ENCODE results near the gene TAF5L.
"Not testable (repeated sequence)": the region's sequence is repeated elsewhere in the genome, so short reads cannot be mapped to it uniquely, and the experiment has no call there.

The TAF5L gene

GRCh38 chr1:229641306-229641705 lies 15.4 kb upstream of the TAF5L start:
- no peak for DNase-seq

DNA sequence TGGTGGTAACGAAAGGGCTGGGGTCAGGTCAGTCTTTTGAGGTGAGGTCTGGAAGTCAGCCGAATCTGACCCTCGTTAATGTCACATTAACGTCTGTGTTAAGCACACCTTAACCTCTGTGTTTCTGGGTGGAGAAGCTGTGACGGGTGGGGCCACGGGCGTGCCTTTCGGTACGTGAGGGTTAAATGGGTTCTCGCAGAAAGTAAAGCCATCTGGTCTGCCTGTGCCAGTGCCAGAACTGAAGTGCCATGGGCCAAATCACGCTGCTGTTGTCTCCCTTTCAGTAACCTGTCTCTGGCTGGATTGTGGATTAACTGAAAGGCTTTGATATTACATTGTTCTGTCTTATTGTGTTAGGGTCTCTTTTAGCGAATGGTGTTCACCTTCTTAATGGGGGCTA lies 14.5 kb upstream of the TAF5L start:
- DNase-seq, result no peak

DNA sequence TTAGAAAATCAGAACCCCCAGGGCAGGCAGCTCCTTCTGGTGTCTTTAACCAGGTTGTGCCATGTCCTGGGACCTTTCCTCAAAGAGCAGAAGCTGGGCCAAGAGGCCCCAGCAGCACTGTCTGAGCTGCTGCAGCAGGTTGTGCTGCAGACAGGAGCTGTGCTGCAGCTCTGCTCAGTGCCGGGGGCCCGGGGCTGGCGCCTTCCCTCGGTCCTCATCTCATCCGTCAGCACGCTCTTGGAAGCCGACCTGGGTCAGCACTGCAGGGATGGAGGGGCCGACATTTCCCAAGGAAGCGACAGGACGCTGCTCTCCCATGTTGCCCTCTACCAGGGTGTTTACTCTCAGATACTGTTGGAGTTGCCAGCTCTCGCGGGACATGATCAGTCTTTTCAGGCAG lies 11.8 kb upstream of the TAF5L start:
- no peak for DNase-seq

DNA sequence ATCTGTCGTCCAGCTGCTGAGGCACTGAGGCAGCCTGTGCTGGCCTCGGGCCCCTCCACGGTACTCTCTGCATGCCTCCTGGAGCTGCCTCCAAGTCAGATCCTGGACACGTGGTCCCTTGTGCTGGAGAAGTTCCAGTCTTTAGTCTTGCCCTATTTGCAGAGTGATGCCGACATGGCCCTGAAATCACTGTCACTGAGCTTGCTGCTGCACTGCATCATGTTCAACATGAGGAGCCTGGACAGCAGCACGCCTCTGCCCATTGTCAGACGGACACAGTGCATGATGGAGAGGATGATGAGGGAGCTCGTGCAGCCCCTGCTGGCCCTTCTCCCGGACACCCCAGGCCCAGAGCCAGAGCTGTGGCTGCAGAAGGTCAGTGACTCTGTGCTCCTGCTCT lies 10.1 kb upstream of the TAF5L start:
- DNase-seq, result no peak

- no peak for DNase-seq
These were observed 6.0 kb upstream of the TAF5L start for GRCh38 chr1:229631966-229632365.

GRCh38 chr1:229631148-229631547 lies 5.2 kb upstream of the TAF5L start:
- no peak for DNase-seq

- no peak for DNase-seq
These were observed 3.3 kb upstream of the TAF5L start for GRCh38 chr1:229629261-229629660.

- no peak for DNase-seq
These were observed 1.1 kb upstream of the TAF5L start for GRCh38 chr1:229627003-229627402.

DNA sequence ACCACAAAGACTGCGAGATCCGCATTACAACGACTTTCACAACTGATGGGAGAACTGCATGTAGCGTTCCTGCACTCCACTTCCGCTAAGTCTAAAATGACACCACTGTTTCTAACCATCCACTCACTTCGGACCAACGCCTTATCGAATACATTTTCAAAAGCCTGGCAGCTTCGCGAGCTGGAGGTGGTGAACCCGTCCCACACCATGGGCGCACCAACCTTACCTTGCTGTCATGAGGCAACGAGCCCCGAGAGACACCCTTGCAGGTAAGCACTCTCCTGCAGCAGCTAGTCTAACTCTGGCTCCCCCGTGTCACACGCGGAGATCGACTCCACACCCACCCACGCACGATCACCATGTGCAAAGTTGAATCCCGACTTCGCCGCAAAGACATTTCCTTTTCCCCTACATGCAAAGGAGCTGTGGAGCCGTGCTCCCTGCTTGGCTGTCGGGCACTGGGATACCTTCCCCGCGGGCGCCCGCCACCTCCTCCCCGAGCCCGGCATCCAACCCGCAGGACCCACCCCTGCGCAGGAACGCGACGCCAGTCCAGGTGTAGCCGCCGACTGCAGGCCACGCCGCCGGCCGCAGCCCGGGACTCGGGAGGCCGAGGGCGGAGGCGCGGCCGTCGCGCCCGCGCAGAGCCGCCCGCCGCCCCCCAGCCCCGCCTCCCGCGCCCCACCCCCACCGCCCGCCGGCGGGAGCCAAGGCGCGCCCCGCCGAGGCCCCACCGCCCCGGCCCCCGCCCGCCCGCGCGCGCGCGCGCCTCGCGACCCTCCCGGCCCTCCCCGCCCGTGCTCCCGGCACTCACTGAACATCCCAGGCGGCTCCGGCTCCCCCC lies 629 bp downstream of the TAF5L start:
- peak; percentile 55 for DNase-seq

DNA sequence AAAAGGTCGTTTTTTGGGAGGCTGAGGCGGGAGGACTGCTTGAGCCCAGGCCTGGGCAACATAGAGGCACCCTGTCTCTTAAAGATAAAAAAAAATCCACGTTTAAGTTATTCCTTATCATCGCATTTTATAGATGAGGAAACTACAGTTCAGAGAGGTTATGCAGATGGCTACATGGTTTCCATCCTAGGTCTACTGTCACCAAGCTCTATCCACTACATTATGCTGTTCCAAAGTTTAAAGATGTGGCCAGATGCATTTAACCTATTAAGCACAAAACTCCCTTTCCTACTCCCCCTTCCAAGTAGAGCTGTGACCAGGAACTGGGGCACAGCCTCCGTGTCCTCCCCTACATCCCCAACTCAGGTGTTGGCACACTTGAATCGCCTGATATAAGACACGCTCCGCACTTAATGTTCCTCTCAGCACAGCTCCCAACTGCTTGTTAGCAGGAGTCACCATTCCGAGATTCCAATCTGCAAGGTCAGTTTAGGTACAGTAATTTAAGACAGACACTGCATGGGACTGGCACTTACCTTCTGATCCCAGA lies 1.3 kb downstream of the TAF5L start:
- no peak for DNase-seq

DNA sequence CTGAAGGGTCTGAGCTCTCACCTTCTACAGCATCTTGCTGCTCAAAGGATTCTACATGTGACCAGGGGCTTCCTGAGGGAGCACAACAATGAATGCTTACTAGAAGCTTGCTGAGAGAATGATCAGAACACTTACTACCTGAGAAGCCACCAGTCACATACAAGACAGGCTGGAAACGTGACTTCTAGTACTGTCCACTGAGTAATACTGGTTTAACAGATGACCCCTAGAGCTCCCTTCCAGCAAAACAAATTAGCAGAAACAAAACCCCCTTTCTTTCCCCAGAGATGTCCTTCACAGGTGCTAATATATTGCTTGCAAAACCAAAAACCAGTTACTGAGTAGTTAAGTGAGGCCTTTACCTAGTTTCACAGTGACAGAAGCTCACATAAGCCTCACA lies 2.1 kb downstream of the TAF5L start:
- no peak for DNase-seq

DNA sequence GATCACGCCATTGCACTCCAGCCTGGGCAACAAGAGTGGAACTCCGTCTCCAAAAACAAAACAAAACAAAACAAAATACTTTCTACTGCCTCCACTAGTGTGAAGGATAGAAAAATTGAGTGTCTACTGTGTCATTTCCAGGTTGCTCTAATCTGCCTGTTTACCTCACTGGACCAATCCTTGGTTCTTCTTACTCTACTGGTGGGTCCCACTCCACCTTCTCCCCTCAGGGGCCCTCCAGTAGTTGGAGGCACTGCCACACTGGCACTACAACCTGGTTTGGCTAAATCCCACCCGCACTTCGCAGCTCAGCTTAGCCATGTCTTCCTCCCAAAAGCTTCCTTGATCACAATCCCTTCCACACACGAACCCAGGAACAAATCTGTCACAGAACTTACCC lies 2.7 kb downstream of the TAF5L start:
- DNase-seq, result no peak

- DNase-seq, result not testable (repeated sequence)
These were observed 3.2 kb downstream of the TAF5L start for GRCh38 chr1:229622641-229623120.

DNA sequence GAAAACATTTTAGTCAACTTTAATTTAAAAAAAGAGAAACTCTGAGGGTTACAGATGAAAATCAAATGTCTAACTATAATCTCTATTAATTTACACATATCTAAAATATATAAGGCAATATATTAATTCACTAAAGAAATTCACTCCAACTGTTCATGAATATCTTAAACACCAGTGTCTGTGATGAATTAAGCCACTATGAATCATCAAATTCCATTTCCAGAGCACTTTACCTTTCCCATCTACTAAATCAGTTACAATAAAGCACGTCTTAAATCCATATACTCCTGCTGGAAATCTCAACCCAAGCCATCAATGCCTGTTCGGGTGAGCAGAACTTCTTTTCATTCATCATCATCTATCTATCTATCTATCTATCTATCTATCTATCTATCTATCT lies 4.3 kb downstream of the TAF5L start:
- no peak for DNase-seq

- no peak for DNase-seq
These were observed 5.0 kb downstream of the TAF5L start for GRCh38 chr1:229620876-229621275.

DNA sequence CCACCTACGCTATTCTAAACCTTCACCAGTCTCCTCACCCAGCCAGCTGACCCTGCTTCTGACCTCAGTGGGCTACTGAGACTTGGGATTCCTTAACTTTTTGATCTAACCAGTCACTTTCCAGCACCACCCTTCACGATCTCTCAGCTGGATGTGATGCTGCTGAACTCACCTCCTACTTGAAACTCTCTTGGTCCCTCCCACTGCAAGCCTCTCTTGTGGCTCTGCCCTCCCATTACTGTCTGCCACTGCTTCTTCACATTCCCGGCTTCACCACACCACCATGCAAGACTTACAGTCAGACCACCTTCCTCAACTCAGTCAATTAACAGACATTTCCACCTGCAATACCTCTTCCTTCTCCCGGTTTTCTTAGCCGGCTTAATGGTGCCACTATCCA lies 6.3 kb downstream of the TAF5L start:
- DNase-seq, result no peak

- DNase-seq, result no peak
These were observed 6.9 kb downstream of the TAF5L start for GRCh38 chr1:229619002-229619401.

DNA sequence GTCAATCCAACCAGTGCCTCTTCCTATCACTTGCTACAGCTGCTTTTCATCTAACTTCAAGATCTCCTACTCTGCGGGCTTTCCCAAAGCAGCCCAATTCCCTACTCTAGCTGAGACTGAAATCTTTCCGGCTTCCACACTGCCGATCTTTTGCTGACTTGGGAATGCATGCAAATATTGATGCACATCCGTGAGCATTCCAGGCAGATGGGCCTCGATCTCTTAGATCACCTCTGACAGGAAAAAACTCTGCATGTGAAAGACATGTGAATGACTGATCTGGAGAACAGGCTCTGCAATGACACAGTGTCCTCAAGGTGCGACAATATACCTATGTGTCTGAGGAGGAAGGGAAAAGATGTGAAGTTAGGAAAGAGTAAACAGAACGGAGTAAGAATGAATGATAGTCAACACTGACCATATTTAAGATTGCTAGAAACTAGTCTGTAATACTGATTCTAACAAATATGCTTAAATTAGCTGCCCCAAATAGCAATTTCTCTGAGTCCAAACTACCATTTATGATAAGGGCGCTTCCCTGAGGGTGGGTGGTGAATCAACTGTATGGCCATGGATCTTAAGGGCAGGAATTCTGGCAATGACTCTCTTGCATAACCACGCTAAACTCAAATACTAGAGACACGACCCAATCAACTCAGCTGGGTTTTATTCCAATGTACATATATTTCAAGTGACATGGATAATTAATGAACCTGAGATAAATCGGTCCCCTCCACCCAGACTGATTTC lies 8.4 kb downstream of the TAF5L start:
- no peak for DNase-seq

- DNase-seq, result no peak
These were observed 11.2 kb downstream of the TAF5L start for GRCh38 chr1:229614701-229615100.

- no peak for DNase-seq
These were observed 12.0 kb downstream of the TAF5L start for GRCh38 chr1:229613938-229614337.

GRCh38 chr1:229608590-229608989 lies 17.3 kb downstream of the TAF5L start:
- DNase-seq, result no peak

GRCh38 chr1:229607370-229607769 lies 18.6 kb downstream of the TAF5L start:
- DNase-seq, result no peak

- no peak for DNase-seq
These were observed 22.4 kb downstream of the TAF5L start for GRCh38 chr1:229603371-229604005.
